Measurements from ENCODE around the gene TMEM270.

DNA sequence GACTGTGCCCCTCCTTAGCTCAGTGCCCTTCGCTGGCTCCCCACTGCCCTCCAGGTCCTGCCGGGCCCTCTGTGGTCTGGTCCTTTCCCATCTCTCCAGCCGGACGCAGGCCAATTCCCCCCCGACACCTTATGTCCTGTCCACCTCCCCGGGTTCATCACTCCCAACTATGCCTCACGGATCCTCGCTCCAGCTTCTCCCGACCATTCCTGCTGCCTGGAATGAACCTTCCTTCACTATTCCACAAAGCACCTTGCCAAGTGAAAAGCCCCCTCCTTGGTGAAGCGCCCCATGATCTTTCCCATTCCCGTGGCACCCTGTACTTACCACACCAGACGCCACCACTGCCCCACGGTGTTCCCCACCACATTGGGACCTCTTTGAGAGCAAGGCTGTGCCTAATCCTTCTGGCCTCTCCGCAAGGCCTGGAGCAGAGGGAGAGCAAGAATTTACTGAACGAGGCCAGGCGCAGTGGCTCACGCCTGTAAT is 47.2 kb downstream of the TMEM270 start:
- TF ChIP-seq CTCF (IDR thresholded peaks at IDR 0.05; ENCODE audit: low read depth, low read length, poor library complexity, severe bottlenecking) (no peak), EZH2phosphoT487 (IDR thresholded peaks at IDR 0.05; ENCODE audit: borderline replicate concordance, low read length) (no peak)

Data from DOHH2 (cell line).